SK-N-MC (cell line): Measurements from ENCODE around the gene PRIMPOL.

Experiments
- EZH2 ChIP-seq: fragments of 200-600 bp; sonication (generic); IDR thresholded peaks from one replicate; pipeline ENCODE4 v1.6.1; 2017; ENCODE audit warnings: antibody characterized with exemption
- FOXP2 ChIP-seq: optimal IDR thresholded peaks from 2 replicates; pipeline ENCODE3; 2011; ENCODE audit warnings: mild to moderate bottlenecking, moderate library complexity; ENCODE audit not compliant: insufficient read depth; ENCODE audit errors: extremely low read length, control extremely low read depth
- POLR2AphosphoS5 ChIP-seq: IDR thresholded peaks from 2 replicates; pipeline ENCODE4 v1.6.1; 2012; ENCODE audit warnings: mild to moderate bottlenecking, low read depth, low read length, borderline replicate concordance

DNA sequence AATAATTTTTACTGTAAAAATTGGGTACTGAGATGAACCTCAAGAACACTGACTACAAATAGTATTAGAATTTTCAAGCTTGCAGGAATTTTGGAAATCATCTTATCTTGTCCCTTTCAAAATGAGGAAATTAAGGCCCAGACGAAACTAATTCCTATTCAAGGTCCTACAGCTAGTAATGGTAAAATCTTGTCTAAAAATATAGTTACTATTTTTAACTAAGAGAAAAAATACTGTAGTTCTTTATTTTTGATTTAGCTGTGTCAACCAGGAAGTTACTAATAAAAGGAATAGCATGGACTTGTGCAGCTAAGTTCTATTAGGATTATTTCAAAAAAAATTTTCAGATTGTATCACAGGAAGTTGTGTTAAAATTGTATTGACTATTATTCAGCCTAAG, 12.7 kb downstream of the PRIMPOL start:
- TF ChIP-seq EZH2 (no peak), POLR2AphosphoS5 (no peak), FOXP2 (no peak)
